Measurements from ENCODE around the gene MFRP.

DNA sequence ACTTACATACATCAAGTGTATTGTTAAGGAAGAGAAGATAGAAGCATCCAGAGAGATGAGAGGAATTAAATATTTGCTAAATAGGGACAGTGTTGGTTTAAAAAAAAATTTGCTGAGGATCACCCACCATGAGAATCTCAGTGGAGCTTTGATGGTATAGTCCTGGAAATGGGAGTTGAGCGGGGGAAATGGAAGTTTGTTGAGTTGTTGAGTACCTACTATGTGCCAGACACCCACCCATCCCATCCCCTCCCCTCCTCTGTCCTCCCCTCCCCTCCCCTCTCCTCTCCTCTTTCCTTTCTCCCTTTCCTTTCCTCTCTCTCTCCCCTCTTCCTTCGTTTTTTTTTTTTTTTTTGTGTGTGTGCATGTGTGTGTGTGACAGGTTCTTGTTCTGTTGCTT is 4.7 kb upstream of the MFRP start:
- TF ChIP-seq, protein P1, sequence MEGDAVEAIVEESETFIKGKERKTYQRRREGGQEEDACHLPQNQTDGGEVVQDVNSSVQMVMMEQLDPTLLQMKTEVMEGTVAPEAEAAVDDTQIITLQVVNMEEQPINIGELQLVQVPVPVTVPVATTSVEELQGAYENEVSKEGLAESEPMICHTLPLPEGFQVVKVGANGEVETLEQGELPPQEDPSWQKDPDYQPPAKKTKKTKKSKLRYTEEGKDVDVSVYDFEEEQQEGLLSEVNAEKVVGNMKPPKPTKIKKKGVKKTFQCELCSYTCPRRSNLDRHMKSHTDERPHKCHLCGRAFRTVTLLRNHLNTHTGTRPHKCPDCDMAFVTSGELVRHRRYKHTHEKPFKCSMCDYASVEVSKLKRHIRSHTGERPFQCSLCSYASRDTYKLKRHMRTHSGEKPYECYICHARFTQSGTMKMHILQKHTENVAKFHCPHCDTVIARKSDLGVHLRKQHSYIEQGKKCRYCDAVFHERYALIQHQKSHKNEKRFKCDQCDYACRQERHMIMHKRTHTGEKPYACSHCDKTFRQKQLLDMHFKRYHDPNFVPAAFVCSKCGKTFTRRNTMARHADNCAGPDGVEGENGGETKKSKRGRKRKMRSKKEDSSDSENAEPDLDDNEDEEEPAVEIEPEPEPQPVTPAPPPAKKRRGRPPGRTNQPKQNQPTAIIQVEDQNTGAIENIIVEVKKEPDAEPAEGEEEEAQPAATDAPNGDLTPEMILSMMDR (conservative IDR thresholded peaks at IDR 0.05; ENCODE audit: low read length): no peak
- TF ChIP-seq EZH2phosphoT487 (IDR thresholded peaks at IDR 0.05; ENCODE audit: borderline replicate concordance): no peak
